GM21515 (cell line): ENCODE data around the gene CAPN9.

ENCODE experiments used
- ATAC-seq: cut with Tn5 transposase; IDR thresholded peaks from one replicate; pipeline ENCODE4 v1.9.1; 2021; ENCODE audit not compliant: unreplicated experiment

Gene CAPN9

GRCh38 chr1:230745071-230745470 lies 2.1 kb upstream of the CAPN9 start:
- no peak for ATAC-seq

- no peak for ATAC-seq
These were observed 571 bp upstream of the CAPN9 start for GRCh38 chr1:230746617-230747016.

- ATAC-seq: no peak
These were observed 957 bp downstream of the CAPN9 start for GRCh38 chr1:230747890-230748800.

- no peak for ATAC-seq
These were observed 2.0 kb downstream of the CAPN9 start for GRCh38 chr1:230749150-230749549.

- no peak for ATAC-seq
These were observed 2.4 kb downstream of the CAPN9 start for GRCh38 chr1:230749635-230750034.

GRCh38 chr1:230750576-230750975 lies 3.4 kb downstream of the CAPN9 start:
- ATAC-seq: no peak

- ATAC-seq: no peak
These were observed 3.9 kb downstream of the CAPN9 start for GRCh38 chr1:230750986-230751625.

- no peak for ATAC-seq
These were observed 5.2 kb downstream of the CAPN9 start for GRCh38 chr1:230752407-230752806.

GRCh38 chr1:230753191-230753585 lies 6.0 kb downstream of the CAPN9 start:
- ATAC-seq: no peak

GRCh38 chr1:230753586-230754251 lies 6.5 kb downstream of the CAPN9 start:
- ATAC-seq: no peak

- no peak for ATAC-seq
These were observed 7.6 kb downstream of the CAPN9 start for GRCh38 chr1:230754796-230755195.

GRCh38 chr1:230757856-230758708 lies 10.9 kb downstream of the CAPN9 start:
- ATAC-seq: no peak

GRCh38 chr1:230758709-230759368 lies 11.7 kb downstream of the CAPN9 start:
- no peak for ATAC-seq

- ATAC-seq: no peak
These were observed 12.3 kb downstream of the CAPN9 start for GRCh38 chr1:230759369-230760065.

GRCh38 chr1:230760360-230760827 lies 13.2 kb downstream of the CAPN9 start:
- ATAC-seq: no peak

- no peak for ATAC-seq
These were observed 14.4 kb downstream of the CAPN9 start for GRCh38 chr1:230761443-230762167.

GRCh38 chr1:230763927-230764591 lies 16.9 kb downstream of the CAPN9 start:
- no peak for ATAC-seq

- ATAC-seq: no peak
These were observed 19.1 kb downstream of the CAPN9 start for GRCh38 chr1:230766318-230766717.
